Measurements from ENCODE around the gene SETDB2.

Gene SETDB2

GRCh38 chr13:49528161-49528560 is 84.1 kb downstream of the SETDB2 start:
- TF ChIP-seq CTCF (IDR thresholded peaks at IDR 0.05): no peak
- no peak overlapping the region for H3K27ac ChIP-seq
- H3K4me3 ChIP-seq: no peak overlapping the region
- no peak for DNase-seq (ENCODE audit: low spot score)

- H3K27ac ChIP-seq: no peak overlapping the region
- no peak for TF ChIP-seq CTCF (IDR thresholded peaks at IDR 0.05)
- no peak overlapping the region for H3K4me3 ChIP-seq
- no peak for DNase-seq (ENCODE audit: low spot score)
These were observed 86.4 kb downstream of the SETDB2 start for GRCh38 chr13:49530457-49530856.

- no peak for DNase-seq (ENCODE audit: low spot score)
- Histone ChIP-seq H3K4me3 (no peak overlapping the region), H3K27ac (no peak overlapping the region)
- no peak for TF ChIP-seq CTCF (IDR thresholded peaks at IDR 0.05)
These were observed 88.5 kb downstream of the SETDB2 start for GRCh38 chr13:49532593-49532992.

- TF ChIP-seq CTCF (IDR thresholded peaks at IDR 0.05): no peak
- Histone ChIP-seq H3K4me3 (no peak overlapping the region), H3K27ac (no peak overlapping the region)
- DNase-seq (ENCODE audit: low spot score): no peak
These were observed 88.9 kb downstream of the SETDB2 start for GRCh38 chr13:49533011-49533410.

GRCh38 chr13:49533591-49534269 is 89.7 kb downstream of the SETDB2 start:
- Histone ChIP-seq H3K4me3 (no peak overlapping the region), H3K27ac (no peak overlapping the region)
- DNase-seq (ENCODE audit: low spot score): no peak
- TF ChIP-seq CTCF (IDR thresholded peaks at IDR 0.05): no peak

- Histone ChIP-seq H3K4me3 (no peak overlapping the region), H3K27ac (no peak overlapping the region)
- no peak for DNase-seq (ENCODE audit: low spot score)
- no peak for TF ChIP-seq CTCF (IDR thresholded peaks at IDR 0.05)
These were observed 92.2 kb downstream of the SETDB2 start for GRCh38 chr13:49536144-49536873.

- DNase-seq (ENCODE audit: low spot score): no peak
- no peak overlapping the region for H3K27ac ChIP-seq
- TF ChIP-seq CTCF (IDR thresholded peaks at IDR 0.05): no peak
- no peak overlapping the region for H3K4me3 ChIP-seq
These were observed 94.3 kb downstream of the SETDB2 start for GRCh38 chr13:49538404-49538803.
